NCI-H748 (cell line): ENCODE measurements around the gene GALNT2.
A peak's percentile ranks its signal among the peaks of the same experiment; 100 is the strongest.

Experiments used
- DNase-seq: peaks from one replicate; lab custom pipeline; 2025; ENCODE audit not compliant: unreplicated experiment; lab: John Stamatoyannopoulos, UW

Gene GALNT2

DNA sequence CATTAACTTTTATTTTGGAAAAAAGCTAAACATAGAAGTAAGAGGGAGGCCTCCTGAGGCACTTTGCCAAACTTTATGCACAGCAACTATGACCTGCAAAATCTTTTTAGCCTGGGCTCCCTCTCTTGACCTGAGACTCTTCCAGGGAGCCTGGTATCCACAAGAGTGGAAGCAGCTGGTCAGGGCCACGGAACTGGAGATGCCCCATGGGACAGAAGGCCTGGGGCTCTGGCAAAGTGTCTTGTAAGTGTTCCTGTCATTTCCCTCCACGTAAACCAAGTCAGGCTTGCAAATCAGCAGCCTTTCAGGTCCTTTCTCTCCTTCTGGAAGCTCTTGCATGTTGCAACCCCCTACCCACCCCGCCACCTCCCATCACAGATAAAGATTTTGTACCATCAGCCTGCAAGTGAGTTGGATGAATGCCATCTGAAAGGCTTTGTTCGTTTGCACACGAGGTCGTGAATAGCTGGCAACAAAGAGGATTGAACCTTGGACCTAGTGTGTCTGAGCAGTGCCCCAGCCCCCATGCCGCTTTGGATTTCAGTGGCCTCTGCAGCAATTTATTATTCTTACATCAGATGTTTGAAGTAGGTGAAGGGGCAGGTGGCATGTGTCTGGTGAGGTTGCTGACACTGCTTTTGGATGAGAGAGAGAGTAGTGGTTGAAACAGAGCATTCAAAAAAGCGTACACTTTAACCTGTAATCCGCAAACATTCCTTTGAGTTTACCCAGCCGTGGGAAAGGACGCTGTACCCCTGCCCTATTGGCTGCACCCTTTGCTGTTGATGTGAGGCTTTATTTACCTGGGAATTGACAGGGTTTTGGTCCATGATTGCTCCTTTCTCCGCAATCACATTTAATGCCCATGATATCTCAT, 91.6 kb downstream of the GALNT2 start:
- peak; percentile 95 for DNase-seq

DNA sequence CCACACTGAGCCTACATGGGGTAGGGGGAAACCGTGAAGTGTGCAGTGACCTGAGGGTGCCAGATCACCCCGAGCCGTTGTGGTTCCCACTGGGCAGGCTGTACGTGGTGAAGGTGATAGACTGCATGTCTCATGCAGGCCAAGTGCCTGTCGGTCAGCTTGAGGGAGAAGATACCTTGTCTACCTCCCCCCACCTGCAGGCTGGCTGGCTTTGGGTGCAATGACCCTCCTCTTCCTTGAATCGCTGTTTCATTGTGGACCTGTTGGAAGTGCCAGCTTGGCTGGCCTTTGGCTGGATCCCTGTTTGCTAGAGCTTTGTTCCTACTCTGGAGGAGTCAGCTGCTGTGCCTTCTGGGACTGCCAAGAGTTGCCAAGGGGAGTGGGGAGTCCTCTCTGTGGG, 92.5 kb downstream of the GALNT2 start:
- no peak for DNase-seq

DNA sequence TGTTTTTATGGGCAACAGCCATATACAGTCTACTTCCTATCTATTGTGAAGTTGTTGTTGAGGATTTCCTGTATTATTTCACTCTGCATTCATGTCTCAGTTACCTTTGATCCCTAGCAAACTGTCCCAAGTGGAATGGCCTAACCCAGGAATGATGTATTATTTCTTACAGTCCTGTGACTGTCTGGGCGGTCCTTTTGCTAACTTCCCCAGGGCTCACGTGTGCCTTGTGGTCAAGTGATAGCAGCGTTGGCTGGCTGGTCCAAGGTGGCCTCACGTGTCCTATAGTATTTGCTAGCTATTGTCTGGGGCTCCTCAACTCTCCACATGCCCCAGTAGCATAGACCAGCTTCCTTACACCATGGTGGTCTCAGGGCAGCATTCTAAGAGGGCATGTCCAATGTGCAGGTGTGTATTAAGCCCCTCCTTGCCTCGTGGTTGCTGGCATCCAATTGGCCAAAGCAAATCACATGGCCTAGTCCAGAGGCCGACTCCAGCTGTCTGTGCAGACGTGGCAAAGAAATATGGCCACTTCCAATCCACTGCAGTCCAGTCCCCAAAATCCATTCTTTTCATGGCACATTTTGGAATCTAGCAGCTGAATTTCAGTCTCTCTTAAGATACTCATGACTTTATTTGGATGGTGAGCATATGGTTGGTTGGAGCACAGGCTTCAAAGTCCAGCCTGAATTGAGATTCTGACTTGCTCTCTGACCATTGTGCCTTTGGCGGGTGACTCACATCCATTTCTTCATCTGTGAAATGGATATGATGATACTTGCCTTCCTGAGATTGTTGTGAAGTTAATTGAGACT, 94.1 kb downstream of the GALNT2 start:
- no peak for DNase-seq

DNA sequence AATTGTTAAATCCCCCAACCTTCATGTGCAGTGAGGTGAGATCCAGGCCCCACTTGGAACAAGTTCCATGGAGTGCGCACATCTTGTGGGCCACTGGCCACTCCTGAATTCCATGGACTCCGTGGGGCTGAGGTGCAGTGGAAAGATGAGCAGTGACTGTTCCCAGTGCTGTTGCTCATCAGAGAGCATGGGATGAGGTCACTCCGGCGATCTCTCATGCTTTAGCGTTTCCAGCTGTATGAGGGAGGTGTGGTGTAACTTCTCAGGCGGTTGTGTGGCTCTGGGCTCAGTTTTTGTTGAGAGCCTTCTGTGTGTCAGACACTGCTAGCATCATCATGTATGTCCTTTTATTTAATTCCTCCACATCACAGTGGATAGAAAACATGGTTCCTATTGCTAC, 96.2 kb downstream of the GALNT2 start:
- DNase-seq: no peak

DNA sequence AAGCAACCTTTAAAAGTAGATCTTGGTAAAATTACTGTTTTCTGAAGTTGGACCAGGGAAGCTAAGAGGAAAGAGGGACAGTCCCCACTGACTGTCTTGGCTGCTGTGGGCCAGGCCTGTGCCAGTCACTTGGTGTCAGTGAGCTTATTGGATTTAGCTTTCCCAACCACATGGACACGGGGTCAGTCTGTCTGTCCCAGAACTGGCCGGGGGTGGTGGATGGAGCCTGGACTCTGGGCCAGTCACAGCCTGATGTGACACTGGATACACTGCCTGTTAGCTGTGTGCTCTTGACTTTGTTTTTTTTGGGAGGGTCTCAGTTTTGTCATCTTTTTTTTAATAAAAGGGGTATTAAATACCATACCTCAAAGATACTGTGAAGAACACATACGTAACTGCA, 96.7 kb downstream of the GALNT2 start:
- no peak for DNase-seq

DNA sequence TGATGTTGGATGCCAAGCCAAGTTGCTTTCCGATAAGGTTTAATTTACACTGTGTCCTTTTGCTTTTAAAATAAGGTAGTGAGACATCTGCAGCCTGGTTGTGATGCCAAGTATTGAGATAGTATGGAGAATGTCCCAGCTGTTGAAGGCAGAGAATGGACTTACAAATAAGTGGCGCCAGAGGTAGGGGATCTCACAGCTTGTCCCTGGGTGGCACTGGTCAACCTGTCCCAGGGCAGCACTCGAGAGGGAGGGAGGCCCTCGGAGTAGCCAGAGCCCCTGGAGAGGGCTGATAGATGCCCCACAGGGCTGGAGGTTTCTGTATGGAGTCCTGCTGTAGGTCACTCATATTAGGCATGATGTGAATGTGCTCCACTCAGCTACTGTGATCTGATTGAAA, 98.5 kb downstream of the GALNT2 start:
- DNase-seq: no peak

DNA sequence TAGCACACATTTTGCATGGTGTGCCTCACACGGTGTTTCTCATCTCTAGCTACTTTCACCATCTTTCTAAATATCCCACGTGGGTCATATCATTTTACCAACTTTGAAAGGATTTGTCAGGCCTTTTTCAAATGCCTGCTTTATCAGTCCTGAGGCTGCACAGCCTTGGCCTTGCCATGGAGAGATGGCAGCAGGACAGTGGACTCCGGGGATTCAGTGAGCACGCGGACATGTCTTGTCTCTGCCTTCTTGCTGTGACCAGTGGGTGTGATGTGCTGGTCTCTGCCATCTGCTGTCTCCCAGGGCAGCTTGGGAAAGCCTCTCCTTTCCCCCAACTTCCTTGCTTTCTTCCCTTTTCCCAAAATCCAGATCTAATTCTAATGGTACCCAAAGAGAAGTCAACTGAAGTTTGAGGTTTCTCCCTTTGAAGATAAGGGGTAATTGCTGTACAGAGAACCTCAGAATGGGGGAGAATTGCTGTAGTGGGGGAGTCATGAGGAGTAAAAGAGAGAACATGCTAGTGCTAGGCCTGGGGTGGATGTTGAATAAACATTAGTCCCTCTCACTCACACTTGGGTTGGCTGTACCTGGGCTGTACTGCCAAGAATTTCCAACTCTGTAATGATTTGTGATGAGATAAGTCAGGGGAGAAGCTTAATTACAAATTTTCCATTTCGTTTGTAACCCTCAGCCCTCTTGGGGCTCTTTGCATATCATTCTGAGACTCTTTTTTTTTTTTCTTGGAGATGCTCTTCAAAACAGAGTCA, 99.5 kb downstream of the GALNT2 start:
- DNase-seq: no peak

DNA sequence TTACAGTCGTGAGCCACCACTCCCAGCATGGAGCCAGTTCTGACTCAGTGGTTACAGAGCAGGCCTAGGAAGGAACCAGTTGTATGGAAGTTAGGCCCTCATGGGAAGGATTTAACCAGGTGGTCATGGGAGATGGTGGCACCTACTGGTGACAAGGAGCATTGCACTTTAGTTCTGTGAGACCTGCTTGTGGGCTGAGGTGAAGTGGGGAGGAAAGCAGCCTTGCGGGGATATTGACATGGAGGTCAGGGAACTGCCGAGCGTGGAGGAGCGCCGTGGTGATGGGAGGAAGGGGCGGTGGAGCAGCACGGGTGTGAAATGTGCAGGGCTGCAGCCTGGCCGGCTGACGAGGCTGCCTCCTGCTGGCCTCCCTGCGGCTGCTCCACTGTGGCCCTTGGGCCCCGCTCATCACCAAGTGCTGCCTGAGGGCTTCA, 100.4 kb downstream of the GALNT2 start:
- peak; percentile 59 for DNase-seq

DNA sequence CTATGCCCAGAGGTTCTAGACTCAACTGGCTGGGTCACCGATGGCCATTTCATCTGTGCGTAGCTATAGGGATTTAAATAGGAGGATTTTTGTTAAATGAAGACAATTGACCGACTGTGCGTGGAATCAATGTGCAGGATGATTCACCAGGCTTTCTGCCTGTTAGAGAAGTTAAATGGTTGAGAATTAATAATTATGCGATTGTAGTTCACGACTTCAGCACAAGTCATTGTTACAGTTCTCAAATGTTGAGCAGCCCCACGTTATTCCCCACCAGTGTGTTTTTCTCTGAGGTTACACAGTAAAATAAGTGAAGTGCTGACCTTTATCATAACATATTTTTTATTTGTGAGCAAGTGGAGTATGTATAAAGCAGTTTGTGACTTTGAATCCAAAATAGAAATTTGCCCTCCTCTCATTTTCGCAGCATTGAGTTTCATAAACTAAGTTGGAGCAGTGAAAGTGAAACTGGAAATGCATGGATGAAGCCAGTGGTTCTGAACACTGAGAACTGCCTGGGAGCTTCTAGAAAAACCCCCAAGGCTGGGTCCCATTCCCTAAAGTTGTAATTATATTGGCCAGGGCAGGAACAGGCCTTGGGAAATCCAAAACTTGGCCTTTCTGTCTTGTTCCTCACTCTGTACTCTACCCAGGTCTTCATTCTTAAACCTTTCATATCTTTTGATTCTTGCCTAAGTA, 102.6 kb downstream of the GALNT2 start:
- no peak for DNase-seq

DNA sequence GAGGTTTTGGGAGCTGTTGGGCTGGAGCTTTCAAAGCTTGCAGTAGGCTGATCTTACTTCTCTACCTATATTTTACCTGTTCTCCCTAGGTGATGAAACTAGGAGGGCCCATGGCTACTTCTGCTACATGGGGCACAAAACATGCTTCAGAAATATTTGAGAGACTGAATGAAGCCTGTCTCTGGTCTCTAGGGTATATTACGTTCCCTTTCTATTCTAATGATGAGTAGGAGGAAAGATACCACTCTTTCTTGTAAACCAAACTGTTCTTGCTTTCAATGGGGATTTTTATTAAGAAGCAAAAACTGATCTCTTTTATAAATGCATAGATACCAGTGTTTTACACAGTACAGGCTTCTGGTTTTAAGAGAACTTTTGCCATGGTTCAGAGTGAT, 103.1 kb downstream of the GALNT2 start:
- DNase-seq: no peak

DNA sequence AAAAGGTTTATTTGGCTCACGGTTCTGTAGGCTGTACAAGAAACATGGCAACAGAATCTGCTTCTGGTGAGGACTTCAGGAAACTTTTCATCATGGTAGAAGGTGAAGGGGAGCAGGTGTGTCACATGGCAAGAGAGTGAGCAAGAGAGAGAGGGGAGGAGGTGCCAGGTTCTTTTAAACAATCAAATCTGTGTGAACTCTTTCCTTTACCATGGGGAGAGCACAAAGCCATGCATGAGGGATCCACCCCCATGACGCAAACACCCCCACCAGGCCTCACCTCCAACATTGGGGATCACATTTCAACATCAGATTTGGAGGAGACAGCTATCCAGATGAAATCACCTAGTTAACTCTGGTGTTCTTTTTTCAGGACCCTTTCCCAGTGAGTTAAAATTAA, 103.6 kb downstream of the GALNT2 start:
- DNase-seq: no peak

DNA sequence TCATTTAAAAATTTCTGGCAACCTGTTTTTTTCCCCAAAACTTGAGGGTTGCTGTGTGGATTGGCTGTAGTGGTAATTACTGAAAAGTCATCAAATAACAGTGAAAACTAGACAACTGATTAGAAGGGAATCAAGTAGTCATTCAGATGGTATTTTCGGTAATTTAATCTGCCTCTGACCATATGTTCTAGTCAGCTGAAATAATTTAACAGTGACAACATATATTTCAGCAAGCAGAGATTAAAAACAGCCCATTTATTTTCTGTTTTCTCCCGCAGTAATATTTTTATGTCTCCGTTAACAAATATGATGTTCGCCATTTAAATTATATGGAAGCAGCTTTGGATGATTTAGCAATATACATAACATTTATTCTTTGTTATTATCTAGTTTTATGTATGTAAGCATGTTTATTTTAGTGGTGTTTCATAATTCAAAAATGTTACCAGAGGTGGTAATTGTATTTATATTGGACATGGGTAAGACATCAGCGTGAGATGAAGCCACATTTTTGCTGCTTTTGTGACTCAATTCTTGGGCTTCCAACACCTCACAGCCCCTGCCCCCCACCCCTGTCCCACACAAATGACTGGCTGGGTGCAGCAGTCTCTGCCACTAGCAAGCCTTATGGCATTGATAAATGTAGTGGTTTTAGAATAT, 104.4 kb downstream of the GALNT2 start:
- no peak for DNase-seq

DNA sequence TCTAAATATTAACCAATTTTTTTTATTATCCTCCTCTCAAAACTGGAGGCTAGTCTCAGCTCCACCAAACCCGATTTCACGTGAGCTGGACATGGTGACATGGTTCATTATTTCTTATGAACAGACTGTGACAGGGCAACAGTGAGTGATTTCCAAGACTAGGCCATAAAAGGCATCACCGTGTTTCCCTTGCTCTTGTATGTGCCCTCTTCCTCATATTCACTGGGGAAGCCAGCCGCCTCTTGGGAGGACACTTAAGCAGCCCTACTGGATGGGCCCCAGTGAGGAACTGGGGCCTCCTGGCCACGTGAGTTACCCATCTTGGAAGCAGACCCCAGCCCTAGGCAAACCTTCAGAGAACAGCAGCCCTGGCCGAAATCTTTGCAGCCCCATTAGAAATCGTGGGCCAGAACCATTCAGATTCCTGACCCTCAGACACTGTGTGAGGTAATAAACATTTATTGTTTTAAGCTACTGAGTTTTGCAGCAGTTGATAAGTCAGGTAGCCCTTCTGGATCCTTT, 105.0 kb downstream of the GALNT2 start:
- DNase-seq: no peak

DNA sequence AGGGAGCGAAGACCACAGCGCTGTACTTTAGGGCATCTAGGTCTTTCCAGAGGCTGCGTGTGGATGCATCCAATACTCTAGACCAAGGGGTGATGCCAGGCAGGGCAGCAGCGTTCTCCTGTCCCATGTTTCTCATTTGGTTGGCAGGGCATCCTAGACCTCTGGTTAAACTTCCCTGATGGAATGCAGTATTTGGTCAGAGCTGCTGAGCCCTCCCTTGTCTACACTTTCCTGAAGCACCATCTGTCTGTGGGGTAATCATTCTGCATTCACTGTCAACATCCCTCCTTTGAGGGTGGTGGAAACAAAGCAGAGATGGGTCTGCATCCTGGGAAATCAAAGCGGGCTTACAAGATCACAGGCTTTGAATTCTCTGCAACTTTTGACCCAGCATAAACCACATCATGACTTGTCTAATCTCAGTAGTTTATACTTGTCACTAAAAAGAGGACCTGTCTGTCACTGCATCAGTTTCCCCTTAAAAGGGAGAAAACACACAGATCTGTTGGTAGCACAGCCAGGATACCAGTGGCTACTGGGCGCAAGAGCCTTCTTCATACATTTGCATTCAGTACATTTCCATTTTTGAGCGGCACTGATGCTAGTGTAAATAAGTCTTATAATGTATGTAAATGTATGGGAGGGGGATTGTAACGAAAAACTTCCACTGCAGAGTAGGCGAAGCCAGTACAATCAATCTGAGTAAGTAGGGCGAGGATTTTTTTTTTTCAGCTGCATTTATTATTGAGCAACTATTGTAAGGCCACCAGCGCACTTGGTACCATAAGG, 106.3 kb downstream of the GALNT2 start:
- DNase-seq: no peak

DNA sequence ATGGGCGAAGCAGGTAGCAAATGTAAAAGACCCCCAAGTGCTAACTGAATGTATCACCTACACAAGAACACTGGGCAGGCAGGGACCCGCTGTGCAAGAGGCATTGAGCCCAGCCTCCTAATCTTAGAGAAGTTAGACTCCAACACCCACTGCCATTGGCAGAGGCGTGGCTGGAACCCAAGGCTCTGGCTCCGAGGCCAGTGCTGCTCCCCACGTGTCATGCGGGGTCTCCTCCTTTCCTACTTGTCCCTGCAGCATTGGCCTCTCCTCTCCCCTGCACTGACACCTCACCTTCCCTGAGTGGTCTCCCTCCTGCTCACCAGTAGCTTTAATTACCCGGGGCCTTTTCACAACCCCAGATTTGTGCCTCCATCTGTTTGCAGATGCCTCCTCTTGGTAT, 107.0 kb downstream of the GALNT2 start:
- no peak for DNase-seq

DNA sequence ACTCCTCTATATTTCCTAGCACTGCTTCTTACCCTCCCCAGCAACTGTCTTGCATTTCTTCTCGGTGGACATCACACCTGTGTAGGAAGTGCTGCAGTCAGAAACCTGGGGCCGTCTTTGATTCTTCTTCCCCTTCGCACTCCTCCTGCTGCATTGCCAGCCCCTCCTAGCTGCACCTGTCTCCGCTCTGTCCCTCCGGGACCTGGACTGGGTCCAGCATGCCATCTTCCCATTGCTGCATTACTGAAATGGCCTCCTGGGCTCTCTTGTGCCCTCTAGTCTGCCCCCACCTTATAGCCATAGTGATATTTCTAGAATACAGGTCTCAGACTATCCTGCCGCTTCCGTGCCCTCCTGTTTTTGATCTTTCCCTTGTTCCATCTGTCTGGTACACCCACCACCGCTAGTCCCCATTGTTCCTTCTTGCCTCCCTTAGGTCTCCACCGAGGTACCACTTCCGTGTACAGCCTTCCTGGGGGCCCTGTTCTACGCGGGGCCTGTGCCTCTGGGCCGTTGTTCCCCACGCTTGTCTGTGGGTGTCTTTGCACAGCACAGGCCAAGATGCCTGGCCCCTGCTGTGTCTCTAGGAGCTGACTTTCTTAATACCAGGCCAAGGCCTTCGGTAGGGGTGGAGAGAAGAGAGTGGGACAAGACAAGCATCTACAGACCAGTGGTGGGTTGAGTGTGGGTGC, 107.6 kb downstream of the GALNT2 start:
- no peak for DNase-seq

DNA sequence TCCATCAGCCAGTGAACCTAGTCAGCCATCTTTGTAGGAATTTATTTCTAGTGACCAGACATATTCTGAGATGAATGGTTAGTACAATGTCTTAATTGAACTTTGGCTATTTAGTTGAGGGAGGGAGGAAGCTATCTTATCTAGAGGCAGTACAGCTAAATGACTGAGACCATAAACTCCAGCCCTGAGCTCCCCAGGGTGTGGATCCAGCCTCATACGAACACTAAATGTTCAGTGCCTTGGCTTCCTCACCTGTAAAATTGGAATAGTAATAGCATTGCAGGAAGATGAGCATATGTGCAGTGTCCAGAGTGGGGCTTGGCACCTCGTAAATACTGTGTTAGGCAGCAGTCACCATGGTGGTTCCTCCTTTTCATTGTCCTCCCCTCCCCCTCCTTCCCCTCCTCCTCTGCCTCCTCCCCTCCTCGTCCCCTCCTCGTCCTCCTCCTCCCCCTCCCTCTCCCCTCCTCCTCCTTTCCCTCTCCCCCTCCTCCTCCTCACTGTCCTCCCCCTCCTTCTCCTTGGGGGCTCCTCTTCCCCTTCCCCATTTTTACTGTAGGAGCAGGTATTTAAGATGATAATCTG, 108.2 kb downstream of the GALNT2 start:
- DNase-seq: no peak

DNA sequence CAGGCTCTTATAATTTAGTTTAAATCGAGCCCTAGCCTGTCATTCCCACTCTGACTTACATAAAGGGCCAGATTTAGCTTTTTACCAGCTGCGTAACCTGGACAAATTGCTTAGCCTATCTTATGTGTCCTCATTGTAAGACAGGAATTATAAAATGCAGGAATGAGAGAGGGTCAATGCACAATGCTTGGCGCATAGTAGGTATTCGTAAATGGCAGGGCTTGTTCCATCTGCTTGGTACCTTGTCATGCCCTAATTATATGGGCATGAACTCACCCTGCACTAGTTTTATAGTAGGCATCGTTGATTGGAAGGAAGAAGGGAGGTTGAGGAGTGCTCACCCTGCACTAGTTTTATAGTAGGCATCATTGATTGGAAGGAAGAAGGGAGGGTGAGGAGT, 108.8 kb downstream of the GALNT2 start:
- DNase-seq: no peak
